Cardiac muscle cell (in vitro differentiated cells and primary cell): ENCODE data around the gene IL17RE. TPM values are rescaled to one million over a fixed set of nuclear protein-coding genes. Genes with fewer than 3 reads are reported as not detected.

ENCODE experiments used
- polyA plus RNA-seq: library from polyadenylated mRNA; unstranded; fragments of >200 nt; fragmentation: Nextera tagmentation; extraction: Ambion mirVana; gene quantifications from 2 replicates; pipeline ENCODE4 v1.2.1, GENCODE V29; 2016
- total RNA-seq: library from RNA; depleted of rRNA; stranded (reverse); fragments of >200 nt; gene quantifications from 2 replicates; pipeline ENCODE4 v1.2.3, GENCODE V29; 2016

The IL17RE gene
- total and polyA plus RNA-seq, 2 experiments from 2014 or later, result 1.2 to 1.3 TPM

Other genes starting within 250 kb of the IL17RE start
- not detected in 2 replicates for gene CPNE9, start 199.0 kb upstream of the IL17RE start, total RNA-seq
- 0.06 TPM in 1 of 2 replicates, not detected in the other for gene CPNE9, start 199.0 kb upstream of the IL17RE start, polyA plus RNA-seq
- 15.7 and 17.3 TPM in 2 replicates for gene BRPF1, start 171.1 kb upstream of the IL17RE start, total RNA-seq
- gene BRPF1, start 171.1 kb upstream of the IL17RE start, polyA plus RNA-seq, result 11.1 and 11.4 TPM in 2 replicates
- gene OGG1, start 152.9 kb upstream of the IL17RE start, total RNA-seq, result 30.7 and 32.1 TPM in 2 replicates
- 34.5 and 45.9 TPM in 2 replicates for gene OGG1, start 152.9 kb upstream of the IL17RE start, polyA plus RNA-seq
- 23.7 and 24.6 TPM in 2 replicates for gene CAMK1, start 132.9 kb upstream of the IL17RE start, total RNA-seq
- 20.4 and 29.1 TPM in 2 replicates for gene CAMK1, start 132.9 kb upstream of the IL17RE start, polyA plus RNA-seq
- 137 and 141 TPM in 2 replicates for gene TADA3, start 110.4 kb upstream of the IL17RE start, total RNA-seq
- gene TADA3, start 110.4 kb upstream of the IL17RE start, polyA plus RNA-seq, result 91.3 and 97.2 TPM in 2 replicates
- 114 and 136 TPM in 2 replicates for gene ARPC4, start 109.8 kb upstream of the IL17RE start, total RNA-seq
- 111 and 138 TPM in 2 replicates for gene ARPC4, start 109.8 kb upstream of the IL17RE start, polyA plus RNA-seq
- 20.1 and 59.6 TPM in 2 replicates for gene TTLL3, start 92.6 kb upstream of the IL17RE start, total RNA-seq
- gene TTLL3, start 92.6 kb upstream of the IL17RE start, polyA plus RNA-seq, result 29.4 and 38.8 TPM in 2 replicates
- gene RPUSD3, start 58.8 kb upstream of the IL17RE start, total RNA-seq, result 56.9 and 78.1 TPM in 2 replicates
- gene RPUSD3, start 58.8 kb upstream of the IL17RE start, polyA plus RNA-seq, result 122 and 124 TPM in 2 replicates
- gene CIDEC, start 22.6 kb upstream of the IL17RE start, total RNA-seq, result not detected in 2 replicates
- gene CIDEC, start 22.6 kb upstream of the IL17RE start, polyA plus RNA-seq, result 0.37 TPM in 1 of 2 replicates, not detected in the other
- gene JAGN1, start 12.2 kb upstream of the IL17RE start, total RNA-seq, result 42.0 and 58.0 TPM in 2 replicates
- gene JAGN1, start 12.2 kb upstream of the IL17RE start, polyA plus RNA-seq, result 50.6 TPM in 2 replicates
- gene IL17RC, start 14.2 kb downstream of the IL17RE start, total RNA-seq, result 33.7 and 49.2 TPM in 2 replicates
- gene IL17RC, start 14.2 kb downstream of the IL17RE start, polyA plus RNA-seq, result 59.8 and 61.2 TPM in 2 replicates
- gene CRELD1, start 31.0 kb downstream of the IL17RE start, total RNA-seq, result 151 and 178 TPM in 2 replicates
- 179 and 225 TPM in 2 replicates for gene CRELD1, start 31.0 kb downstream of the IL17RE start, polyA plus RNA-seq
- 9.8 and 11.0 TPM in 2 replicates for gene PRRT3, start 49.6 kb downstream of the IL17RE start, total RNA-seq
- 13.6 TPM in 2 replicates for gene PRRT3, start 49.6 kb downstream of the IL17RE start, polyA plus RNA-seq
- gene EMC3, start 84.0 kb downstream of the IL17RE start, total RNA-seq, result 40.3 and 40.8 TPM in 2 replicates
- 98.5 and 102 TPM in 2 replicates for gene EMC3, start 84.0 kb downstream of the IL17RE start, polyA plus RNA-seq
- 14.8 and 84.3 TPM in 2 replicates for gene FANCD2, start 123.6 kb downstream of the IL17RE start, total RNA-seq
- gene FANCD2, start 123.6 kb downstream of the IL17RE start, polyA plus RNA-seq, result 10.9 and 23.5 TPM in 2 replicates
- gene FANCD2OS, start 205.4 kb downstream of the IL17RE start, total RNA-seq, result not detected in 2 replicates
- not detected in 2 replicates for gene FANCD2OS, start 205.4 kb downstream of the IL17RE start, polyA plus RNA-seq
- gene BRK1, start 212.8 kb downstream of the IL17RE start, total RNA-seq, result 83.0 and 138 TPM in 2 replicates
- 214 and 278 TPM in 2 replicates for gene BRK1, start 212.8 kb downstream of the IL17RE start, polyA plus RNA-seq
- gene VHL, start 238.9 kb downstream of the IL17RE start, total RNA-seq, result 28.2 and 51.4 TPM in 2 replicates
- gene VHL, start 238.9 kb downstream of the IL17RE start, polyA plus RNA-seq, result 20.9 and 33.2 TPM in 2 replicates